T47D (cell line): ENCODE measurements around the gene CHSY3.

ENCODE experiments used
- DNase-seq, 2 experiments: peaks; one replicate each; pipeline versions ENCODE4 v3.0.0 to v3.0.0-alpha.2; 2011 to 2012; ENCODE audit warnings: low read depth in 1 of 2, low spot score in 1 of 2
- JUND ChIP-seq: IDR thresholded peaks from 2 replicates; pipeline ENCODE4 v1.6.1; 2012; ENCODE audit warnings: low read depth
- in situ Hi-C: cut with HindIII; loops from 2 replicates; pipeline ENCODE4 v1.10.0; 2016; ENCODE audit warnings: low sequenced_read_pairs, low pct_unique_long_range_greater_than_20kb

The CHSY3 gene

DNA sequence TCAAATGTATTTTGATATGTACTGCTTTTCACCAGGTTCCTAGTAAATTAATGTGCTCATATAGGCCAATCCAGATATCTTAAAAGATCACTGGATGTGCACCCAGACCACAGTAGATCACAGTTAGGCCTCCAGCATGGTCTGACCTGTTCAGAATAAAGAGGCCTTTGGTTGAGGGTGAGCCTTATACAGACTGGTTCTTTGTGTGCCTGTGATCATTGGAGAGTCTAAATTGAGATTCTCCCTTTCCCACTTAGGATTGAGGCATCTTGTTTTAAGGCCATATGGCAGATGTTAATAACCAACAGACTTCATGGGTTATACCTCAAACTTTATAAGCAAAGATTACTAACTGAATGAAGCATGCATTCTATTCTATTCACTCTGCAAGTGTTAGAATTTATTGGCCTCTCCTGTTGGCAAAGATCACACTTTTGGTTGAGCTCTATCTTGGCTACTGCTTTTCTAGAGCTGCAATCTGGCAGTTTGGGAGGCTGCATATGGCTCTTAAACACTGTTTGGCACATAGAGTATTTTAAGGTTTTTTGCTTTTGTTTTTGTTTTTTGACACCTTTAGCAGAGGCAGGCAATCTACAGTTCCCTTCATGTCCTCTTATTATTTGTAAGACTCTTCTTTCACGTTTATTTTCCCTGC lies 8.5 kb downstream of the CHSY3 start:
- no peak for DNase-seq
- in situ Hi-C loops = no loop called here
- TF ChIP-seq JUND = no peak

DNA sequence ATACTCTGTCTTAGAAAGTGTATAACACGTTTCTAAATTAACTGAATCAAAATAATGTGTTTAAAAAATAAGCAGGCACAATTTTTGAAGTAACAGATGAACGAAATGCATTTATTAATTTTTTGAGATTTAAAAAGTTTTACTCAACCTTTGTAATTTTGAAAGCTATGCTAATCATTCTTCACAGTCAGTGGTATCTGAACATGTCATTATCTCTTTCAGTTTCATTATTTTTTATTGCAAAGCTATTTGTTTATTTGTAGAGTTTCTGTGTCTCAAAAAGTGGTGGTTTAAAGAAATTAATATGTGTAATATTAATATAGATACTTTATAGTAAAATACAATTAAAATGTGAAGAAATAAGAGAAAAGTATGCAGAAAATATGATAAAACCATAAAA lies 11.2 kb downstream of the CHSY3 start:
- DNase-seq = no peak
- no peak for TF ChIP-seq JUND
- in situ Hi-C loops = no loop called here

DNA sequence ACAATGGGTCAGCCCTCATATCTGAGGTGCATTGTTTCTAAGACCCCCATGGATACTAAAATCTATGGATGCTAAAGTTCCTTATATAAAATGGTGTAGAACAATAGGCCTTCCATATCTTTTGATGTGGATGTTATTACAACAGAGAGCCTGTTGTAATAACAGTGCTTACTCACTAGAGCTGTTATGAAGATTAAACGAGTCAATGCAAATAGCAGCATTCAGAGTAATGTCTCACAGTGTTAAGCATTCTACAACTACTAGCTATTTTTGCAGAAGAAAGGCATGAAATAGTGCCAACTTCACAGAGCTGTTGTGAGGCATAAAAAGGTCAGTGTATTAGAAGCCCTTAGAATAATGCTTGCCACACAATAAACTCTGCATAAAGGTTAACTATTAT lies 13.0 kb downstream of the CHSY3 start:
- no peak for TF ChIP-seq JUND
- no peak for DNase-seq
- in situ Hi-C loops = no loop called here

DNA sequence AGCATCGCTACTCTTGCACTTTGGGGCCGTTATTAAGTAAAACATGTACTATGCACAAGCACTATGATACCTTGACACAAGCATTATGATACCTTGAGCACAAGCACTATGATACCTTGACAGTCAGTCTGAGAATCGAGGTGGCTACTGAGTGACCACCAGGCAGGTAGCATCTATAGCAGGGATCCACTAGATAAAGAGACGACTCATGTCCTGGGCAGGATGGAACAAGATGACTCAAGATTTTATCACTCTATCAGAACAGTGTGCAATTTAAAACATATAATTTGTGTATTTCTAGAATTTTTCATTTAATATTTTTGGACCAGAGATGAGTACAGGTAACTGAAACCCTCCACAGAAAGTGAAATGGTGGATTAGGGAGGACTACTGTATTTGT lies 16.9 kb downstream of the CHSY3 start:
- in situ Hi-C loops = no loop called here
- DNase-seq = no peak
- TF ChIP-seq JUND = no peak

DNA sequence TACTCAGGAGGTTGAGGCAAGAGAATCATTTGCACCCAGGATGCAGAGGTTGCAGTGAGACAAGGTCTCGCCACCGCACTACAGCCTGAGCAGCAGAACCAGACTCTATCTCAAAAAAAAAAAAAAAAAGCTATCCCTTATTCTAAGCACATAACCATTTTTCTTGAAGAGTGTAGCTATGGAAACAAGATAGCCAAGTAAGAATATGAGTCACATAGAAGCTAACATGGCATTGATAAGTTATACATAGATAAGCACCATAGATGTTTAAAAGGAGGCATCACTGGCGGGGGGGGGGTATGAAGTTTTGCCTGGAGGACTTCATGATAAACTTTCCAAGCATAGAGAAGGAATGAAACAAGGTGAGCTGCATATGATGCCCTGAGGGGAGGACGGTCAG lies 26.0 kb downstream of the CHSY3 start:
- in situ Hi-C loops = no loop called here
- no peak for DNase-seq
- no peak for TF ChIP-seq JUND

DNA sequence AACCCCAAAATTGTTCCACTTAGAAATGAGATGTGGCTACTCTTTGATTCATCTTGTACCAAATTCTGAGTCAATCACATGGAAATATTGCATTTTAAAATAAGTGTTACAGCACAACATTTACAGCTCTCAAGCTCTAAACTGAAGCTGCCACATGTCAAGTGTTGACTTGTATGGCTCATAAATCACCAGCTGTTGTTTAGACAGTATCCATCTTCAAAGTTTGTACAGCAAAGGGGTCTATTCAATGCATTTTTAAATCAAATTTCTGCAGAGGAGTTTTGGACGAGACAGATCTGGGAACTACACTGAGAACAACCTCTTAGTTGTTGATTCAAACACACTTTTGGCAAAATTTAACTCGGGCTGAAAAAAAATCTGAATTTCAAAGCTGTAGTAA lies 31.4 kb downstream of the CHSY3 start:
- no peak for DNase-seq

DNA sequence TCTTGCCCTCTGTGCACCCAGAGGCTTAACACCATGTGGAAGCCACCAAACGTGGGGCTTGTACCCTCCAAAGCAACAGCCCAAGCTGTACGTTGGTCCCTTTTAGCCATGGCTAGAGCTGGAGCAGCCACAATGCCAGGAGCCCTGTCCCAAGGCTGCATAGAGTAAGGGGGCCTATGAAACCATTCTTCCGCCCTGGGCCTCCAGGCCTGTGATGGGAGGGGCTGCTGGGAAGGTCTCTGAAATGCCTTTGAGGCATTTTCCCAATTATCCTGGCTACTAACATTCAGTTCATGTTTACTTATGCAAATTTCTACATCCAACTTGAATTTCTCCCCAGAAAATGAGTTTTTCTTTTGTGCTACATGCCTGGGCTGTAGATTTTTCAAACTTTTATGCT lies 33.8 kb downstream of the CHSY3 start:
- DNase-seq = no peak
- in situ Hi-C loops = no loop called here
- no peak for TF ChIP-seq JUND

More for the DNA sequence above, 31.4 kb downstream of the CHSY3 start:
- in situ Hi-C loops = no loop called here
- TF ChIP-seq JUND = no peak

DNA sequence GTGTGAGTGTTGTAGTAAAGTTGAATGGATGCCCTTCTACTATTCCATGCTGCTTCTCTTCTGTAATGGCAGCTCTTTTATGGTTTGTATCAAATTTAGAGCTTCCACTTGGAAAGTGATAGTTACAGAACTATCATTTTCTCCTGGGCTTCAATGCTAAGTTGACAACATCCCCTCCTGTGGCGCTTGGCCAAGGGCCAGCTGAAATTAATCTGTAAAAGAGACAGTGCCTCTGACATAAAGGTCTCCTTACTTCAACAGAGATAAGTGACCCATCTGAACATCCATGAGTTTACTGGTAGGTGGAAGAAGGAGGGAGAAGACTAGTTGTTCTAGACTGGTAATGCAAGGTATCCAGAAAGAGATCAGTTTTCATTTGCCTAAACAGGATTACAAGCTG lies 39.7 kb downstream of the CHSY3 start:
- no peak for DNase-seq
- in situ Hi-C loops = no loop called here
- TF ChIP-seq JUND = no peak

DNA sequence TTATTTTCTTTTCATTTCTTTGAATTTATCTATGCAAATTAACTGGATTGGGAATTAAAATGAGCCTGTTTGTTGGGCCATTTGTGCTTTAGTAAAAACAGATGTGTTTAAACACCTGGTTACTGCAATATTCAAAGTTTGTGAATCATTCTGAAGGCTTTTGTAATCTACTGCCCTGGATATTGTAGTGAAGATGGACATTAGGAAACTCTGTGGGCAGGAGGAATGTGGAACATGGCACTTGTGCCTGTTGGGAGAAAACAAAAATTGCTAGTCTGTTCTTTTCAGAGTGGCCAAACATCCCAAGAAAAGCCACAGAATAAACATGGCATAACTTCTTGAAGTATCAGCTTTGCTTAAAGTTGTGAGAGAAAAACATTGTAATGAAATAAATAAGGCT lies 40.8 kb downstream of the CHSY3 start:
- no peak for DNase-seq
- in situ Hi-C loops = no loop called here
- no peak for TF ChIP-seq JUND

DNA sequence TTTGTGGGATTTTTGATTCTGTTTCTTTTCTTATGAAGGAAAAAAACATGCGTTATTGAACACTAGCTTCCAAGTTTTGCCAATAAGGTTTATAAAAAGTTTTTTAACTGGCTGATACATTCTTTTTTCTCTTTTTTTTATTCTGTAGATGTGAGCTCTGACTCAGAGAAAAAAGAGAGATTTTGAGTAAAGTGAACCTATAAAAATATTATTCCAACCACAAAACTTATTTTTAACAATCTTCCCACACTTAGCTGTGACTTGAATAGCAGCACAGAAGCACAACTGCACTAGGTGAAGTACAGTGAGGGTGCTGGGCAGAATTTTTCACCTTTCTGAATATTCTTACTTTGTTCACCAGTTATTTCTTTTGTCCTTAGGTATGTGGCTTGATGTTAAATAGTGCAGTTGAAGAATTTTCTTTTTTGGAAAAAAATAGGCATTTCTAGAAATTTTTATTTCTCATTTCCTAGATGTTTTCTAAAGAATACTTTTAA lies 41.6 kb downstream of the CHSY3 start:
- no peak for DNase-seq
- TF ChIP-seq JUND = no peak
- in situ Hi-C loops = no loop called here

DNA sequence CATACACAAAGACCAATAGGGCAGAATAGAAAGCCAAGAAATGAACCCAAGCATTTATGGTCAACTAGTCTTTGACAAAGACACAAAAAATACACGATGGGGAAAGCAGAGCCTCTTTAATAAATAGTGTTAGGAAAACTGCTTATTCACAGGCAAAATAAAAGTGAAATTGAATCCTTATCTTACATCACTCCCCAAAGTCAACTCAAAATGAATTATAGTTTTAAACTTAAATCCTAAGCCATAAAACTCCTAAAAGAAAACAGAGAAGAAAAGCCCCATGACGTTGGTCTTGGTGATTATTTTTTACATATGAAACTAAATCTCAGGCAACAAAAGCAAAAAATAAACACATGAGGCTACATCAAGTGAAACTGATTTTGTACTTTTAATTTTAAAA lies 46.8 kb downstream of the CHSY3 start:
- TF ChIP-seq JUND = no peak
- no peak for DNase-seq
- in situ Hi-C loops = no loop called here

DNA sequence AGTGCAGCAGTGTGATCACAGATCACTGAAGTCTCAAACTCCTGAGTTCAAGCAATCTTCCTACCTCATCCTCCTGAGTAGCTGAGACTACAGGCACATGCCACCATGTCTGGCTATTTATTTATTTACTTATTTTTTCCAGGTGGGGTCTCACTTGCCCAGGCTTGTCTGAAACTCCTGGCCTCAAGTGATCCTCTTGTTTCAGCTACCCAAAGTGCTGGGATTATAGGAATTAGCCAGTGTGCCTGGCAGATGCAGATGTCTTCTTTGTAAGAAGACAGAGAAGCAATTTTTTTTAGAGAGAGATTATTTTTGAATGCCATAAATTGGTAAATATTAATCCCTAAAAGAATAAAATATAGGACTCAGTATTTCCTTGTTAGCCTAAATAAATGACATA lies 54.3 kb downstream of the CHSY3 start:
- DNase-seq = no peak
- TF ChIP-seq JUND = no peak
- in situ Hi-C loops = no loop called here

DNA sequence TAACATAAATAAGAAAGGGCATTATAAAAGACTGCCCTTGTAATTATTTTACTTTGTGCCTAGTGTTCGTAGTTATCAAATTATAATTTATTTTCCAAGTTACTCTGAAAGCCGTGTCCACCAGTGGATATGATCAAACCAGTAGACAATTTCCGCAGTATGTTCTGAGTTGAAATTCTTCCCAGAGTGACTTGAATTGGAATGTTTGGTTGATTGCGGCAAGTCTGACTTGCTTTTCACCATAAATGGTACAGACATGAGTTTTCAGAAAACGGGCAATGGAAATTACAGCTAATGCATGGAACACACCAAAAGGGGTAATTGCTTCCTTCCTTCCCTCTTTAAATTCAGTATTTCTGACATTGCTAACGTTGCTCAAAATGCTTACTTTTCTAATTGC lies 56.6 kb downstream of the CHSY3 start:
- no peak for TF ChIP-seq JUND
- no peak for DNase-seq
- in situ Hi-C loops = no loop called here

DNA sequence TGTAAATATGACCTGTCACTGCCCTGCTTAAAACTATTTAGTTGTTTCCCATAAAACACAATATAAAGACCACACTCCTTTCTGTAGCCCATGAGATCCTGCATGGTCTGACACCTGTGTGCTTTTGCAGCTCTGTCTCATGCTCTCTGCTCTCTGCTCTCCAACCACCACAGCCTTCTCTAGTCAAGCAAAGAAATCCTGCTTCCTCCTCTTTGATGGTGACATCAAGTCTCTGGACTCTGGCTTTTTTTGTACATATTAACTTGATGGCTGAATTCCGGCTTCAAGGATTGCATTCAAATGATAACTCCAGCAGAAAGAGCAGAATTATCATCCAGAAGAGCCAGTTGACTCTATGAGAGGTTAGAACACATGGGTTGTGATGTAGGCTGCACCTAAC lies 58.2 kb downstream of the CHSY3 start:
- in situ Hi-C loops = no loop called here
- no peak for TF ChIP-seq JUND
- DNase-seq = no peak

DNA sequence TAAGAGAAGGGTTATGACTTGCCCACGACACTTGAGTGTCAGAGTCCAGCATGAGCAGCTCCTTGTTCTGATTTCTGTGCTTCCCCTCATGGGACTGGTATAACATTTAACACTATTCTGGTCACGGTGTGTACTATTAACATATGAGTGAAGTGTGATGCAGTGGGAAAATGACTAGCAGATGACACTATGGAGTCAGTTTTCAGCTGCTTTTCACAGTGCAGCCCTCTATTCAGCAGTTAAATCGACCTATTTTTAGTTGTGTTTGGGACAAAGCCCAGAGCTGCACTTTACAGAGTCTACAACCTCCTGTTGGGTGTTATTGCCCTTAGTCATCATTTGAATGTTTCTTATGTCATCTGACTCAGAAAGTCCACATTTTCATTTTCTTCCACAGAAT lies 59.1 kb downstream of the CHSY3 start:
- DNase-seq = no peak
- TF ChIP-seq JUND = no peak
- in situ Hi-C loops = no loop called here
